ENCODE measurements around the gene FBXL7. TPM values are rescaled to one million over a fixed set of nuclear protein-coding genes. Genes with fewer than 3 reads are reported as not detected.
A peak's percentile ranks its signal among the peaks of the same experiment; 100 is the strongest.

The FBXL7 gene
- total RNA-seq, 1 donor from 2014 or later = 5.3 TPM

GRCh38 chr5:15803280-15803679 is 303.3 kb downstream of the FBXL7 start:
- DNase-seq (ENCODE audit: low read depth, low spot score) = no peak

GRCh38 chr5:15806613-15807012 is 306.6 kb downstream of the FBXL7 start:
- no peak for DNase-seq (ENCODE audit: low read depth, low spot score)

GRCh38 chr5:15807248-15807647 is 307.3 kb downstream of the FBXL7 start:
- DNase-seq (ENCODE audit: low read depth, low spot score) = no peak

GRCh38 chr5:15807871-15808270 is 307.9 kb downstream of the FBXL7 start:
- peak; percentile 68 for DNase-seq (ENCODE audit: low read depth, low spot score)

- no peak for DNase-seq (ENCODE audit: low read depth, low spot score)
Measured at GRCh38 chr5:15808577-15808976, 308.6 kb downstream of the FBXL7 start.

- no peak for DNase-seq (ENCODE audit: low read depth, low spot score)
Measured at GRCh38 chr5:15819617-15820016, 319.6 kb downstream of the FBXL7 start.

GRCh38 chr5:15821506-15821905 is 321.5 kb downstream of the FBXL7 start:
- DNase-seq (ENCODE audit: low read depth, low spot score) = no peak

GRCh38 chr5:15823398-15823797 is 323.4 kb downstream of the FBXL7 start:
- DNase-seq (ENCODE audit: low read depth, low spot score) = no peak

- no peak for DNase-seq (ENCODE audit: low read depth, low spot score)
Measured at GRCh38 chr5:15827741-15828140, 327.8 kb downstream of the FBXL7 start.

- no peak for DNase-seq (ENCODE audit: low read depth, low spot score)
Measured at GRCh38 chr5:15831408-15831807, 331.4 kb downstream of the FBXL7 start.

- DNase-seq (ENCODE audit: low read depth, low spot score) = no peak
Measured at GRCh38 chr5:15833365-15833764, 333.4 kb downstream of the FBXL7 start.

GRCh38 chr5:15834596-15835245 is 334.7 kb downstream of the FBXL7 start:
- DNase-seq (ENCODE audit: low read depth, low spot score) = peak; percentile 67

GRCh38 chr5:15835514-15835913 is 335.5 kb downstream of the FBXL7 start:
- no peak for DNase-seq (ENCODE audit: low read depth, low spot score)

- DNase-seq (ENCODE audit: low read depth, low spot score) = no peak
Measured at GRCh38 chr5:15837551-15838289, 337.7 kb downstream of the FBXL7 start.

- DNase-seq (ENCODE audit: low read depth, low spot score) = no peak
Measured at GRCh38 chr5:15844253-15844652, 344.3 kb downstream of the FBXL7 start.

GRCh38 chr5:15844871-15845270 is 344.9 kb downstream of the FBXL7 start:
- DNase-seq (ENCODE audit: low read depth, low spot score) = no peak

- DNase-seq (ENCODE audit: low read depth, low spot score) = no peak
Measured at GRCh38 chr5:15850536-15850935, 350.6 kb downstream of the FBXL7 start.

- peak; percentile 89 for DNase-seq (ENCODE audit: low read depth, low spot score)
Measured at GRCh38 chr5:15850939-15851341, 351.0 kb downstream of the FBXL7 start.

GRCh38 chr5:15852217-15852616 is 352.2 kb downstream of the FBXL7 start:
- no peak for DNase-seq (ENCODE audit: low read depth, low spot score)

GRCh38 chr5:15852949-15853348 is 353.0 kb downstream of the FBXL7 start:
- DNase-seq (ENCODE audit: low read depth, low spot score) = no peak

GRCh38 chr5:15858326-15858725 is 358.3 kb downstream of the FBXL7 start:
- DNase-seq (ENCODE audit: low read depth, low spot score) = no peak

GRCh38 chr5:15864536-15865215 is 364.7 kb downstream of the FBXL7 start:
- no peak for DNase-seq (ENCODE audit: low read depth, low spot score)
